ENCODE measurements around the gene DDB1. TPM values are rescaled to one million over a fixed set of nuclear protein-coding genes. Genes with fewer than 3 reads are reported as not detected.

DDB1 gene
- polyA plus RNA-seq, 1 of the 3 experiments (the other 2 are of a cell fraction) = 170 TPM

GRCh38 chr11:61280883-61281580 is 51.9 kb downstream of the DDB1 start (continued):
- TF ChIP-seq, protein P1, sequence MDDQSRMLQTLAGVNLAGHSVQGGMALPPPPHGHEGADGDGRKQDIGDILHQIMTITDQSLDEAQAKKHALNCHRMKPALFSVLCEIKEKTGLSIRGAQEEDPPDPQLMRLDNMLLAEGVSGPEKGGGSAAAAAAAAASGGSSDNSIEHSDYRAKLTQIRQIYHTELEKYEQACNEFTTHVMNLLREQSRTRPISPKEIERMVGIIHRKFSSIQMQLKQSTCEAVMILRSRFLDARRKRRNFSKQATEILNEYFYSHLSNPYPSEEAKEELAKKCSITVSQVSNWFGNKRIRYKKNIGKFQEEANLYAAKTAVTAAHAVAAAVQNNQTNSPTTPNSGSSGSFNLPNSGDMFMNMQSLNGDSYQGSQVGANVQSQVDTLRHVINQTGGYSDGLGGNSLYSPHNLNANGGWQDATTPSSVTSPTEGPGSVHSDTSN (IDR thresholded peaks at IDR 0.05) = no peak
- TF ChIP-seq EP300 (IDR thresholded peaks at IDR 0.05; ENCODE audit: borderline replicate concordance in 1 of 2, low read depth in 1 of 2, low read length in 1 of 2) = no peak
- TF ChIP-seq IRF3 (IDR thresholded peaks at IDR 0.05; ENCODE audit: low read depth, low read length) = no peak

GRCh38 chr11:61279934-61280659 is 52.8 kb downstream of the DDB1 start:
- H3K9me2 ChIP-seq = no peaks in the 10 kb centered on the region
- no peak overlapping the region for H2AFZ ChIP-seq (ENCODE audit: low read depth)
- DNase-seq = no peak
- no peak overlapping the region for H3K4me2 ChIP-seq
- no peak overlapping the region for H3K4me3 ChIP-seq (ENCODE audit: low read depth in 2 of 2, low read length in 1 of 2)
- no peaks in the 10 kb centered on the region for H3K4me1 ChIP-seq (ENCODE audit: control insufficient read depth in 1 of 2, insufficient read depth in 2 of 2, low read depth in 1 of 2, low read length in 1 of 2)
- no peak for TF ChIP-seq MAX (IDR thresholded peaks at IDR 0.05; ENCODE audit: low read depth)
- no peak for TF ChIP-seq REST (IDR thresholded peaks at IDR 0.05; ENCODE audit: low read depth, low read length)
- no peak for TF ChIP-seq EP300 (IDR thresholded peaks at IDR 0.05; ENCODE audit: borderline replicate concordance in 1 of 2, low read depth in 1 of 2, low read length in 1 of 2)
- no peak for TF ChIP-seq EZH2phosphoT487 (IDR thresholded peaks at IDR 0.05; ENCODE audit: borderline replicate concordance, low read depth)
- no peak for TF ChIP-seq RFX5 (IDR thresholded peaks at IDR 0.05; ENCODE audit: low read length)
- no peak for TF ChIP-seq SMC3 (IDR thresholded peaks at IDR 0.05; ENCODE audit: low read depth, low read length)
- no peak for TF ChIP-seq FOXJ3 (CRISPR knock-in tag; IDR thresholded peaks at IDR 0.05)
- POLR2A ChIA-PET = no interaction called here
- H3K79me2 ChIP-seq (ENCODE audit: insufficient read depth) = no peaks in the 10 kb centered on the region
- no peaks in the 10 kb centered on the region for H3K9me3 ChIP-seq
- 83% methylated on average over 12 of the region's 12 CpGs for WGBS (ENCODE audit: low lambda C conversion rate)
- H3K36me3 ChIP-seq (replicated peaks in 1 of 2; ENCODE audit: control insufficient read depth in 1 of 2, insufficient read depth in 2 of 2, low read length in 1 of 2) = no peaks in the 10 kb centered on the region
- H3K27ac ChIP-seq (ENCODE audit: low read depth in 2 of 2, low read length in 1 of 2) = no peak overlapping the region
- no peaks in the 10 kb centered on the region for H3K27me3 ChIP-seq (ENCODE audit: insufficient read depth)
- CTCF ChIA-PET = interaction anchor here (1.0 to 3.4 kb wide), 3 partner anchors 22 to 92 kb away, joined by 4 to 11 read pairs (median 4); no protein-coding TSS in a partner anchor
- no peaks in the 10 kb centered on the region for H4K20me1 ChIP-seq (ENCODE audit: insufficient read depth)
- no peaks in the 10 kb centered on the region for H3F3A ChIP-seq (replicated peaks; ENCODE audit: insufficient read depth)
- no peak overlapping the region for H3K9ac ChIP-seq

Data from SK-N-SH (cell line).